ENCODE measurements around the gene NOS2. TPM values are rescaled to one million over a fixed set of nuclear protein-coding genes. Genes with fewer than 3 reads are reported as not detected.

The NOS2 gene
- total RNA-seq, 1 donor from 2014 or later, result under 0.01 TPM

DNA sequence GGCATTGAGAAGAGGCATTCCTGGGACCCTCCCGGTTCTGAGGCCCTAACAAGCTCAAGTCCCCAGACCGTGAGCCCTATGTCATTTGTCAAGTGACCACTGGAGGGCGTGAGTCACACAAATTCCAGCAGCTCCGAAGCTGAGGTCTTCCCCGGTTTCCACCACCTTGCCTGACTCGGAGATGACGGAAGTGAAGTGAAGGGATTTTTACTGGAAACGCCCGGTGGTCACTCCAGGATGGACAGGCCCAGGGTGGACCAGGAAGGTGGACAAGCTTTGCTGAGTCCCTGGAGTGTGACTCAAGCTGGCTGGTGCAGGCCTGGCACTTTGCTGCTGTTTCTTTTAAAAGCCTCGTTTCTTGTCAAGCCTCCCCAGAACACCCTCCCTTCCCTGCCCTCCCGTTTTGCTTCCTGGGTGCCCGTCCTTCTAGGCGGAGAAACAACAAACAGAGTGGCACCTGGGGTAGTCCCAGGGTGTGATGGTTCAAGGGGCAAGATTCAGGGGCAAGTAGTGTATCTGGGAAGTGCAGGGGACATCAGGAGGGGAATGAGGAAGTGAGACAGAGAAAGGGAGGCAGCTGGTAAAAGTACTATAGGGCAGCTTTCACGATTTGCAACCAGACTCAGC lies 5.3 kb upstream of the NOS2 start:
- DNase-seq (ENCODE audit: low read depth), result peak; percentile 53
- TF ChIP-seq, protein P1, sequence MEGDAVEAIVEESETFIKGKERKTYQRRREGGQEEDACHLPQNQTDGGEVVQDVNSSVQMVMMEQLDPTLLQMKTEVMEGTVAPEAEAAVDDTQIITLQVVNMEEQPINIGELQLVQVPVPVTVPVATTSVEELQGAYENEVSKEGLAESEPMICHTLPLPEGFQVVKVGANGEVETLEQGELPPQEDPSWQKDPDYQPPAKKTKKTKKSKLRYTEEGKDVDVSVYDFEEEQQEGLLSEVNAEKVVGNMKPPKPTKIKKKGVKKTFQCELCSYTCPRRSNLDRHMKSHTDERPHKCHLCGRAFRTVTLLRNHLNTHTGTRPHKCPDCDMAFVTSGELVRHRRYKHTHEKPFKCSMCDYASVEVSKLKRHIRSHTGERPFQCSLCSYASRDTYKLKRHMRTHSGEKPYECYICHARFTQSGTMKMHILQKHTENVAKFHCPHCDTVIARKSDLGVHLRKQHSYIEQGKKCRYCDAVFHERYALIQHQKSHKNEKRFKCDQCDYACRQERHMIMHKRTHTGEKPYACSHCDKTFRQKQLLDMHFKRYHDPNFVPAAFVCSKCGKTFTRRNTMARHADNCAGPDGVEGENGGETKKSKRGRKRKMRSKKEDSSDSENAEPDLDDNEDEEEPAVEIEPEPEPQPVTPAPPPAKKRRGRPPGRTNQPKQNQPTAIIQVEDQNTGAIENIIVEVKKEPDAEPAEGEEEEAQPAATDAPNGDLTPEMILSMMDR (conservative IDR thresholded peaks at IDR 0.05; ENCODE audit: low read depth, low read length), result peak; percentile 87
- peak overlapping the region; percentile 45 for H3K4me3 ChIP-seq (ENCODE audit: low read depth, low read length)

DNA sequence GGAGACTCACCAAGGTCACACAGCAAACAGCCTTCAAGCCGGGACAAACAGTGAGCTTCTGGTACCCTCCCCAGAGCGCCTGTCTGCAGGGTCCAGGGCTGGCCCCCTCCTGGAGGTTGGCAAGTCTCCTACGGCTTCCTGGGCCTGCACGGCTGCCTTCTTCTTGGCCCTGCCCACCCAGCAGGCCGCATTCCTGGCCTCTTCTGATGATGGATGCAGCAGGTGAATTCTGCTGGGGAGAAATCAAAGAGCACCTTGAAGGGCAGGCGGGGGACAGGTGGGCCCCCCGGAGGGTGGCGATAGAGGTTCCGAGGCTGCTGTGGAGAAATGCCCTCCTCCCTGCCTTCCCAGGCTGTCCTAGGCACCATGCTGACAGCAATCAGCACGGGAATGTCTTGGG lies 3.8 kb upstream of the NOS2 start:
- TF ChIP-seq, protein P1 (conservative IDR thresholded peaks at IDR 0.05; ENCODE audit: low read depth, low read length), result no peak
- DNase-seq (ENCODE audit: low read depth), result no peak
- H3K4me3 ChIP-seq (ENCODE audit: low read depth, low read length), result no peak overlapping the region

DNA sequence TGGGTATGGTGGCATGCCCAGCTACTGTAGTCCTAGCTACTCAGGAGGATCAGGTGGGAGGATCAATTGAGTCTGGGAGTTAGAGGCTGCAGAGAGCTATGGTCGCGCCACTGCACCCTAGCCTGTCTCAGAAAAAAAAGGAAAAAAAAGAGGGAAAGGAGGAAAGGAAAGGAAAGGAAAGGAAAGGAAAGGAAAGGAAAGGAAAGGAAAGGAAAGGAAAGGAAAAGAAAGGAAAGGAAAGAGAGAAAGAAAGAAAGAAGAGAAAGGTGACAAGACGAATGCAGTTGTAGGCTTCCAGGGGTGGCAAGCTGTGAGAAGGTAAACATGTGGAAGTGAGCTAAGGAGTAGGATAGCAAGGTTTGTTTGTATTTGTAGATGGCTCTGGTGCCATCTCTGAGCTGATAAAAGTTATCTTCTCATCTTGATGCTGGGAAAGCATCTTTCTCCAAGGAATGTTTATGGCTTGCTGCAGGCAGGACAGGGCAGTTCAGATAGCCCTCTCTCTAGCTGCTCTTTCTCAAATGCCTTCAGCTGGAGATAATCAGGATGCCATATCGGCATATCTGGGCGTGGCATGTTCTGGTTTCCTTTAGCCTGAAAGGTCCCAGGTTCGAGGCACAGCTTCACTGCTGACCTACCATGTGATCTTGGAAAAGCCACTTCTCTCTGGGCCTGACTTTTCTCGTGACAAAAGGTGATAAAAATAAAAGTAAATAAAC lies 2.8 kb upstream of the NOS2 start:
- no peak overlapping the region for H3K4me3 ChIP-seq (ENCODE audit: low read depth, low read length)
- TF ChIP-seq, protein P1 (conservative IDR thresholded peaks at IDR 0.05; ENCODE audit: low read depth, low read length), result no peak
- DNase-seq (ENCODE audit: low read depth), result no peak

DNA sequence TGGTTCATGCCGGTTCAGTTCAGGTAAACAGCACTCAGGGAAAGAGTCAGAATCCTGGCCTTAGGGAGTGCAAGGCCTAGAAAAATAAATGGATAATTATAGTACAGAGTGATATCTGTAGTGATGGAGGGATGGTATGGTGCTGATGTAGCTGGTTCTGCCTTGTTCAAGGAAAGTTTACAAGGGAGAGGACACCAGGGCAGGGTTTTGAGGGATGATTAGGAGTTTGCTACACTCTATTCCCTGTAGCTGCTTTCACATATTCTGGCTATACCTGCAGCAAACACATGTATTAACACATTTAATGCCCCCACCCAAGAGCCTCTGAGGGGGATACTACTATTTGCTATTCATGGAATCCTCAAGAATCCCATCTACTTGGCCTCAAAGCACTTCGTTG lies 1.7 kb upstream of the NOS2 start:
- TF ChIP-seq, protein P1 (conservative IDR thresholded peaks at IDR 0.05; ENCODE audit: low read depth, low read length), result no peak

DNA sequence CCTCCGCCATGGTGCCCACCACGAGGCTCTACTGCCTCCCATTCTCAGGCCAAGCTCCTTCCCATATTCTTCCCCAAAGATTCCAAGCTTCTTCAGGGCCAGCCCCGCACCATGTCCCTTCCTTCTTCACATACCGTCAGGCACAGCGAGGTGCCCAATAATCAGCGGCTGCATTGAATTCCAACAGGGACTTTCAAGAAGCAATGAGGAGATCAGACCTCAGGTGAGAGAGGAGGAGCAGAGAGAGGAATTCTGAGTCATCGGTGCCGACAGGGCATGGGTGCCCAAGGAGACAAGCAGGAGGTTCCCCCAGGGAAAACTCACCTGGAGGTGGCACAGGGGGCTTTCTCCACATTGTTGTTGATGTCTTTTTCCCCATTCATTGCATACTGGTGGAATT lies 2.0 kb downstream of the NOS2 start:
- no peak overlapping the region for H3K4me3 ChIP-seq (ENCODE audit: low read depth, low read length)
- no peak for DNase-seq (ENCODE audit: low read depth)
- TF ChIP-seq, protein P1 (conservative IDR thresholded peaks at IDR 0.05; ENCODE audit: low read depth, low read length), result no peak

More for the DNA sequence above, 1.7 kb upstream of the NOS2 start:
- H3K4me3 ChIP-seq (ENCODE audit: low read depth, low read length), result no peak overlapping the region
- no peak for DNase-seq (ENCODE audit: low read depth)

DNA sequence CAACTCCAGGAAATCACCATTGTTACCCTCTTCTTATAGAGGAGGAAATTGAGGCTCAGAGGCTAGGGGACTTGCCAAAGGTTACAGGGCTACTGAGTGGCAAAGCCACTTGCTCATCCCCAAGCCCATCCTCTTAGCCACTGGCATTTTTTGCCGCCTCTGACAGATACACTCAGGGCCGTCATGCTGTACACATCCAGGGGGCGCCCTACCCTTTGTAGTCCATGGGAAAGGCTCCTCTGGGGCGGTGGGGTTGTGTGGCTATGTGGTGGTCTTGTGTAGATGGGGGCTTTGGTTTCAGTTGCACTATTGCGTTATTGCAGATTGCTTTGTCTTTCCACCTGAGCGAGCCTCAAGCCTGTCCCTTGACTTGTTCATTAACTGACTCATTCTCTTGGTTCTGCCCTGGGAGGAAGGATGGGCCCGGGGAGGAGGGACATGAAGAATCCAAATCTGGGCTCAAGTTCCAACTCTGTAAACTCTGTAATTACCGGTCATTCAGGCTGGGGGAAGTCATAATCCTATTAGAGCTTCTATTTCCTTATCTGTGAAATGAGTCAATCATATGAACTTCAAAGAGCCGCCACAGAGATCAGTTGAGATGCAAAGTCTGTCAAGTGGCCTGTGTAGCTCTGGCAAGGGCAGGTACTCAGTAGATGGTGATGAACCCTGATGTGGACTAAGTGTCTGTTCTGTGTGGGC lies 2.8 kb downstream of the NOS2 start:
- TF ChIP-seq, protein P1 (conservative IDR thresholded peaks at IDR 0.05; ENCODE audit: low read depth, low read length), result peak; percentile 19
- DNase-seq (ENCODE audit: low read depth), result no peak
- H3K4me3 ChIP-seq (ENCODE audit: low read depth, low read length), result no peak overlapping the region
